Right cardiac atrium (tissue), 5 donors: ENCODE measurements around the gene CEP20. TPM values are rescaled to one million over a fixed set of nuclear protein-coding genes. Genes with fewer than 3 reads are reported as not detected.
"Not testable (repeated sequence)": the region's sequence is repeated elsewhere in the genome, so short reads cannot be mapped to it uniquely, and the experiment has no call there.

Experiments
- ATAC-seq, 2 donors: fragments of 200-7000 bp; cut with Tn5 transposase; one replicate each; pipeline versions ENCODE4 v1.8.0 to v1.9.1; 2020; ENCODE audit warnings: moderate library complexity in 2 of 2, mild to moderate bottlenecking in 1 of 2
- DNase-seq, 3 donors: peaks; one replicate each; pipeline ENCODE4 v3.0.0-alpha.2; 2020
- H3K27ac ChIP-seq: one replicate; pipeline ENCODE4 v1.5.1; 2013; ENCODE audit warnings: mild to moderate bottlenecking, low read length, control low read depth, moderate library complexity
- H3K27me3 ChIP-seq: one replicate; pipeline ENCODE4 v1.6.1; 2013; ENCODE audit not compliant: control insufficient read depth, insufficient read depth
- H3K4me1 ChIP-seq: one replicate; pipeline ENCODE4 v1.6.1; 2013; ENCODE audit warnings: low read length; ENCODE audit not compliant: control insufficient read depth, insufficient read depth
- H3K4me3 ChIP-seq: one replicate; pipeline ENCODE4 v1.5.1; 2013; ENCODE audit warnings: low read length, control low read depth
- H3K9me3 ChIP-seq: one replicate; pipeline ENCODE4 v1.6.1; 2013; ENCODE audit warnings: low read length; ENCODE audit not compliant: control insufficient read depth
- WGBS: extraction: QIAGEN DNeasy Blood & Tissue Kit; methylation state at CpG from one replicate; pipeline ENCODE4 v1.1.7; 2013; 5-methylcytosine and 5-hydroxymethylcytosine counted together
- intact Hi-C, 4 donors: fragments of 100-400 bp; cut with DNase I; formaldehyde crosslinking; loops; one replicate each; pipeline versions ENCODE4 v1.11.0 to v1.14.0; 2022 to 2023
- long read RNA-seq, 4 donors: library from polyadenylated mRNA; unstranded; transcript quantifications; one replicate each; pipeline ENCODE4 v2.0.0, GENCODE V29; 2020 to 2021
- polyA plus RNA-seq: library from polyadenylated mRNA; stranded (reverse); fragments of 200-250 nt; gene quantifications from one replicate; pipeline ENCODE4 v1.2.3, GENCODE V29; 2013
- total RNA-seq, 4 donors: library from RNA; stranded (reverse); fragmentation: NEBNext Ultra II Directional; extraction: Animal tissue kit (Norgen Biotek cat#: 25700); gene quantifications; one replicate each; pipeline ENCODE4 v1.2.1, GENCODE V29; 2021
- donor health status: healthy with polysubstance abuse.
- donor health status: DM: no; HTN: yes; CAD: no.
- donor health status: DM: no; HTN: no; CAD: no.
- donor health status: DM: no; HTN: yes; CAD: no; lungs with severe emphysema.
- donor health status: DM: yes; HTN: yes; CAD: no.

Gene CEP20
- total RNA-seq (10 to 100 TPM; 24.5 to 37.8 (median 26.8) TPM), polyA plus RNA-seq (21.5 TPM)
- long read RNA-seq, donor 1, transcript FOPNL-201 (5 exons, 2,275 nt): major isoform, 63 of 81 reads
- long read RNA-seq, donor 1, partial matches to known transcripts: 2 of 81 reads
- long read RNA-seq, donor 1, other reads (novel, unspliced or antisense): 7 of 81 reads
- long read RNA-seq, donor 2, transcript FOPNL-201 (5 exons, 2,275 nt): major isoform, 20 of 30 reads
- long read RNA-seq, donor 2, partial matches to known transcripts: 1 of 30 reads
- long read RNA-seq, donor 2, other reads (novel, unspliced or antisense): 2 of 30 reads
- long read RNA-seq, donor 3, transcript FOPNL-201 (5 exons, 2,275 nt): major isoform, 165 of 191 reads
- long read RNA-seq, donor 3, transcript FOPNL-208 (4 exons, 565 nt): minor isoform, 9 of 191 reads
- long read RNA-seq, donor 3, partial matches to known transcripts: 5 of 191 reads
- long read RNA-seq, donor 3, other reads (novel, unspliced or antisense): 4 of 191 reads
- long read RNA-seq, donor 4, transcript FOPNL-201 (5 exons, 2,275 nt): major isoform, 28 of 33 reads
- long read RNA-seq, donor 4, partial matches to known transcripts: 1 of 33 reads
- long read RNA-seq, donor 4, other reads (novel, unspliced or antisense): 1 of 33 reads

DNA sequence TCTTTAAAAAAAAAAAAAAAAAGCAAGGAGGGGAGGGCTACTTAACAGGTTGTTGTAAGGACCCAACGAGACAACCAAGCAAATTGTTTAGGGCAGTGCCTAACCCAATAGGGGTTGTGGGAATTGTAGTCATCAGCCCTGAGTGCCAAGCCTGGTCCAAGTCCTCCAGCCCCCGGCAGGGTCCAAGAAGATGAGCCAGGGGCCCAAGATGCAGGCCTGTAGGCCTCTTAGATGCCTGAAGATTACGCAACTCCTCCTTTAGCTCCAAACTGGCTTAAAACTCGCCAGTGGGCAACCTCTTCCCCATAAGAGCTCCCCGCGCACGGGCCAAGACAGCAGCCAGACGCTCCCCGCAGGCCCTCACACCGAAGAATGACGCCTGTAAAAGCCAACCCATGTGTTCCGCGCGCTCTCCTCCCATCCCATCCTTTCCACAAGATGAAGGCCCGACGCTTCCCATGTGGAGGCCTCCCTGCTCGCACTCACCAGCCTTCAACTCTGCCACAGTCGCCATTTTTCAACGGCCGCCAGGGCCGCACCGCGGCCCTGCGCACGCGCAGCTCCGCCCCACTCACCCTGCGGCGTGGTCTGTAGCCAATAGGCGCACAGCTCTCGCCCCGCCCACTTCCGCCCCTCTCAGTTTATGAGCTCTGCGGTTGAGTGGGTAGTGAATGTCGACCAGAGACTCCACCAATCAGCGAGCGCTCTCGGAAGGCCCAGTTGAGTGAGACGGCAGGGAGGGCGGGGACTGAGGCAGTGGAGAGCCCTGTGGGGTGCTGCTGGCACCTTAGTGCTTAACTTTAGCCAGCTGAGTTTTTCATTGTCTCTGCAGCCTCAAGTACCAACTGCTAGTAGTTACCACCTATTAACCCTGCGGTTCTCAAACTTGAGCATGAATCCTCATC is at the start of gene CEP20:
Gene CEP20 (minus strand): TSS at position 532 of the 905 bp plus-strand sequence. CDS start 18 bp downstream, at position 514.
- WGBS: under 1% methylated on average over 41 of the region's 41 CpGs
- peaks cover 8% of the 10 kb centered on the region for H3K4me1 ChIP-seq
- ATAC-seq: peak; percentile 100
- H3K9me3 ChIP-seq: no peaks in the 10 kb centered on the region
- intact Hi-C loops: loop anchor here in 2 of 4 donors (10.0 kb wide), 2 partner anchors 126 to 136 kb away; no protein-coding TSS in a partner anchor
- H3K4me3 ChIP-seq: peak within 1 kb of the TSS; percentile 99
- peak within 1 kb of the TSS; percentile 98 for H3K27ac ChIP-seq
- H3K27me3 ChIP-seq: no peaks in the 10 kb centered on the region
- peak; percentile 100 for DNase-seq

DNA sequence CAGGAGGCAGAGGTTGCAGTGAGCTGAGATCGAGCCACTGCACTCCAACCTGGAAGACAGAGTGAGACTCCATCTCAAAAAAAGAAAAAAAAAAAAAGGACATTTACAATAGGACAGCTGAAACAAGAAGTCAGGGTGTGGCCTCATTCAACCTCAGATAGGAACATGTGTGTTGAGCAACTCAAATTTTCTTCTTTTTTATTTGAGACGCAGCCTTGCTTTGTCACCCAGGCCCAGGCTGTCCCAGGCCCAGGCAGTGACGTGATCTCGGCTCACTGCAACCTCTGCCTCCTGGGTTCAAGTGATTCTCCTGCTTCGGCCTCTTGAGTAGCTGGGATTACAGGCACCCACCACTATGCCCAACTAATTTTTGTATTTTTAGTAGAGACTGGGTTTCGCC is 48.4 kb upstream of the CEP20 start:
- WGBS: 88% methylated on average over 6 of the region's 6 CpGs
- H3K4me3 ChIP-seq, H3K27me3 ChIP-seq, intact Hi-C loops, H3K9me3 ChIP-seq, H3K27ac ChIP-seq, ATAC-seq, H3K4me1 ChIP-seq: not testable (repeated sequence)
- DNase-seq: peak in 1 of 3 donors; percentile 58

GRCh38 chr16:15934991-15935390 is 46.6 kb upstream of the CEP20 start:
- no peaks in the 10 kb centered on the region for H3K27me3 ChIP-seq
- no peaks in the 10 kb centered on the region for H3K4me1 ChIP-seq
- H3K4me3 ChIP-seq: no peak overlapping the region
- ATAC-seq (no peak), DNase-seq (no peak)
- no peak overlapping the region for H3K27ac ChIP-seq
- intact Hi-C loops: no loop called here
- H3K9me3 ChIP-seq: no peaks in the 10 kb centered on the region

DNA sequence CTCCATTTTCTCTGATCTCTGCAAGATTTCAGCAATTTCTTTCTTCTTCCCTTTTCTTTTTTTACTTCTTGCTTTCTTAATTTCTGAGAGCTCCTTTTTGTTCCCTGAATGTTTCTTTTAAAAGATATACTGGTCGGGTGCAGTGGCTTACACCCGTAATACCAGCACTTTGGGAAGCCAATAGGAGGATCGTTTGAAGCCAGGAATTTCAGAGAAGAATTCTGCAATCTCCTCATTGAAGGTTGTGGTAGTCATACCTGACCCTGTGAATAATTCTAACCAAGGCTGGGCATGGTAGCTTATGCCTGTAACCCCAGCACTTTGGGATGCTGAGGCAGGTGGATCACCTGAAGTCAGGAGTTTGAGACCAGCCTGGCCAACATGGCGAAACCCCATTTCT is 45.4 kb upstream of the CEP20 start:
- Histone ChIP-seq H3K27me3 (no peaks in the 10 kb centered on the region), H3K4me1 (no peaks in the 10 kb centered on the region), H3K4me3 (no peak overlapping the region), H3K9me3 (no peaks in the 10 kb centered on the region), H3K27ac (no peak overlapping the region)
- intact Hi-C loops: no loop called here
- 78% methylated on average over 4 of the region's 4 CpGs for WGBS
- DNase-seq (no peak), ATAC-seq (no peak)

DNA sequence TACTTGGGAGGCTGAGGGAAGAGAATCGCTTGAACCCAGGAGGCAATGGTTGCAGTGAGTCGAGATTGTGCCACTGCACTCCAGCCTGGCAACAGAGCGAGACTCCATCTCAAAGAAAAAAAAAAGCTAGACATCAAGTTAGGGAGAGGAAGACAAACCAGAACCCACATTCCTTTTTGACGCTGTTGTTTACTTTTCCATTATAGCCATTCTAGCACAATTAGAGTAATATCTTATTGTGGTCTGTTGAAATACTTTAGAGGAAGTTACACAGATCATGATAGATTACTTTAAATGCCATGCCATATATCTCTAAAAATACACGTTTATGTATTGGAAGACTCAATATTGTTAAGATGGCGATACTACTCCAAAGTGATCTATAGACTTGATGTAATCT is 44.5 kb upstream of the CEP20 start:
- Histone ChIP-seq H3K4me1 (no peaks in the 10 kb centered on the region), H3K4me3 (no peak overlapping the region), H3K9me3 (no peaks in the 10 kb centered on the region), H3K27me3 (no peaks in the 10 kb centered on the region), H3K27ac (no peak overlapping the region)
- intact Hi-C loops: no loop called here
- DNase-seq (no peak), ATAC-seq (no peak)
- WGBS: 79% methylated on average over 6 of the region's 6 CpGs

DNA sequence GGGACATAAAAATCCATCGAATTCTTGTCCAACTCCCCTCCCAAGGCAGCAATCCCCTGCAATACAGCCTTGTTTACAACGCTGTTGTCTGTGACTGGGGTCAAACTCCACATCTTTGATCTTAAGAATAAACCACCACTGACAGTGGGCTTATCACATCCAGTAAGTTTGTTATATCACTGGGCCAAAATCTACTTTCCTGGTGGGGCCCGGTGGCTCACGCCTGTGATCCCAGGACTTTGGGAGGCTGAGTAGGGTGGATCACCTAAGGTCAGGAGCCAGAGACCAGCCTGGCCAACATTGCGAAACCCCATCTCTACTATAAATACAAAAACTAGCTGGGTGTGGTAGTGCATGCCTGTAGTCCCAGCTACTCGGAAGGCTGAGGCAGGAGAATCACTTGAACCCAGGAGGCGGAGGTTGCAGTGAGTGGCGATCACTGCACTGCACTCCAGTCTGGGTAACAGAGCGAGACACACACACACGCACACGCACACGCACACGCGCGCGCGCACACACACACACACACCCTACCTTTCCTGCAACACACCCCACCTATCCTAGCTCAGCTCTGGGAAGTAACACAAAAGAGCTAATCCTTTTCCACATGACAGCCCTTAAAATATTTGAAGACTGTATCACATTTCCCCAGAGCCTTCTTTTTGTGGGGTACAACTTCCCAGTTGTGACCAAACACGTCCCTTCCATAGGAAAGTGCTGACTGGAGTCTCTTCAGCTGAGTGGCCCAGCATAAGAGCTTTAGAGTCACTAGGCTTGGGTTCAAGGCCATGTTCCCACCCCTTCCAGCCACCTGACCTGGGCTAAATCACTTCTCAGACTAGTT is 40.1 kb upstream of the CEP20 start:
- Histone ChIP-seq H3K27me3 (no peaks in the 10 kb centered on the region), H3K4me3 (no peak overlapping the region), H3K4me1 (no peaks in the 10 kb centered on the region), H3K27ac (no peak overlapping the region), H3K9me3 (no peaks in the 10 kb centered on the region)
- 94% methylated on average over 18 of the region's 18 CpGs for WGBS
- DNase-seq (no peak), ATAC-seq (no peak)
- intact Hi-C loops: no loop called here

GRCh38 chr16:15925631-15926030 is 37.2 kb upstream of the CEP20 start:
- Histone ChIP-seq H3K9me3 (no peaks in the 10 kb centered on the region), H3K4me3 (no peak overlapping the region), H3K27ac (no peak overlapping the region), H3K4me1 (no peaks in the 10 kb centered on the region), H3K27me3 (no peaks in the 10 kb centered on the region)
- intact Hi-C loops: no loop called here
- WGBS: 75% methylated on average over 9 of the region's 9 CpGs
- ATAC-seq: no peak
- no peak for DNase-seq

GRCh38 chr16:15924996-15925395 is 36.6 kb upstream of the CEP20 start:
- DNase-seq (no peak), ATAC-seq (no peak)
- WGBS: 94% methylated on average over 13 of the region's 13 CpGs
- H3K27me3 ChIP-seq: no peaks in the 10 kb centered on the region
- no peaks in the 10 kb centered on the region for H3K9me3 ChIP-seq
- no peaks in the 10 kb centered on the region for H3K4me1 ChIP-seq
- intact Hi-C loops: no loop called here
- no peak overlapping the region for H3K27ac ChIP-seq
- H3K4me3 ChIP-seq: no peak overlapping the region

- H3K9me3 ChIP-seq: no peaks in the 10 kb centered on the region
- no peaks in the 10 kb centered on the region for H3K4me1 ChIP-seq
- no peak for DNase-seq
- intact Hi-C loops: no loop called here
- H3K27me3 ChIP-seq: no peaks in the 10 kb centered on the region
- no peak overlapping the region for H3K27ac ChIP-seq
- no peak for ATAC-seq
- no peak overlapping the region for H3K4me3 ChIP-seq
- 97% methylated on average over 6 of the region's 6 CpGs for WGBS
These were observed 30.9 kb upstream of the CEP20 start for GRCh38 chr16:15919331-15919730.

DNA sequence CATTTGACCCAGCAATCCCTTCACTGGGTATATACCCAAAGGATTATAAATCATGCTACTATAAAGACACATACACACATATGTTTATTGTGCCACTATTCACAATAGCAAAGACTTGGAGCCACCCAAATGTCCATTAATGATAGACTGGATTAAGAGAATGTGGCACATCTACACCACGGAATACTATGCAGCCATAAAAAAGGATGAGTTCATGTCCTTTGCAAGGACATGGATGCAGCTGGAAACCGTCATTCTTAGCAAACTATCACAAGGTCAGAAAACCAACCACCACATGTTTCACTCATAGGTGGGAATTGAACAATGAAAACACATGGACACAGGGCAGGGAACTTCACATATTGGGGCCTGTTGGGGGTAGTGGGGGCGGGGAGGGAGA is 29.9 kb upstream of the CEP20 start:
- H3K27ac ChIP-seq, H3K27me3 ChIP-seq, H3K4me3 ChIP-seq, DNase-seq, H3K4me1 ChIP-seq, H3K9me3 ChIP-seq, intact Hi-C loops, ATAC-seq: not testable (repeated sequence)
- WGBS: 83% methylated on average over 3 of the region's 3 CpGs
